Embryonic facial prominence (tissue), 1 donor: ENCODE measurements around the gene INPP4A.

ENCODE experiments used
- DNase-seq: peaks from one replicate; pipeline ENCODE4 v3.0.0-alpha.2; 2016; ENCODE audit errors: extremely low spot score

INPP4A gene

GRCh38 chr2:98540536-98540935 is 95.9 kb downstream of the INPP4A start:
- no peak for DNase-seq

- DNase-seq = no peak
These were observed 96.8 kb downstream of the INPP4A start for GRCh38 chr2:98541489-98541888.

- no peak for DNase-seq
These were observed 97.2 kb downstream of the INPP4A start for GRCh38 chr2:98541906-98542305.

GRCh38 chr2:98543214-98543613 is 98.6 kb downstream of the INPP4A start:
- DNase-seq = no peak

GRCh38 chr2:98543842-98544241 is 99.2 kb downstream of the INPP4A start:
- DNase-seq = no peak

- DNase-seq = no peak
These were observed 100.9 kb downstream of the INPP4A start for GRCh38 chr2:98545591-98545990.

- no peak for DNase-seq
These were observed 101.5 kb downstream of the INPP4A start for GRCh38 chr2:98546186-98546585.

GRCh38 chr2:98547092-98547790 is 102.6 kb downstream of the INPP4A start:
- DNase-seq = no peak

GRCh38 chr2:98548920-98549818 is 104.5 kb downstream of the INPP4A start:
- DNase-seq = no peak

GRCh38 chr2:98550165-98550564 is 105.5 kb downstream of the INPP4A start:
- no peak for DNase-seq

GRCh38 chr2:98551316-98551715 is 106.7 kb downstream of the INPP4A start:
- DNase-seq = no peak

GRCh38 chr2:98552499-98553179 is 108.0 kb downstream of the INPP4A start:
- DNase-seq = no peak

GRCh38 chr2:98554116-98554861 is 109.6 kb downstream of the INPP4A start:
- DNase-seq = no peak

- no peak for DNase-seq
These were observed 111.0 kb downstream of the INPP4A start for GRCh38 chr2:98555696-98556095.

GRCh38 chr2:98556344-98557033 is 111.8 kb downstream of the INPP4A start:
- DNase-seq = no peak

- no peak for DNase-seq
These were observed 114.3 kb downstream of the INPP4A start for GRCh38 chr2:98558852-98559530.

GRCh38 chr2:98559581-98559980 is 114.9 kb downstream of the INPP4A start:
- no peak for DNase-seq

GRCh38 chr2:98560256-98560771 is 115.7 kb downstream of the INPP4A start:
- no peak for DNase-seq

- no peak for DNase-seq
These were observed 116.4 kb downstream of the INPP4A start for GRCh38 chr2:98561018-98561417.
